ENCODE measurements around the gene OR10A4. TPM values are rescaled to one million over a fixed set of nuclear protein-coding genes. Genes with fewer than 3 reads are reported as not detected.
A peak's percentile ranks its signal among the peaks of the same experiment; 100 is the strongest.

Gene OR10A4
- total RNA-seq, 4 donors from 2014 or later = not detected

DNA sequence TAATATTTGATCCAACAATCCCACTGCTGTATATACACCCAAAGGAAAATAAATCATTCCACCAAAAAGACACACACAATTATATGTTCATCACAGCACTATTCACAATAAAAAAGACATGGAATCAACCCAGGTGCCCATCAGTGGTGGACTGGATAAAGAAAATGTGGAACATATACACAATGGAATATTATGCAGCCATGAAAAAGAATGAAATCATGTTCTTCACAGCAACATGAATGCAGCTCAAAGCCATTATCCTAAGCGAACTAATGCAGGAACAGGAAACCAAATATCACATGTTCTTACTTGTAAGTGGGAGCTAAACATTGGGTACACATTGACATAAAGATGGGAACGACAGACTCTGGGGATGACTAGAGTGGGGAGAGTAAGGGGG lies 43.3 kb downstream of the OR10A4 start:
- ATAC-seq (ENCODE audit: low FRiP score) = no peak

DNA sequence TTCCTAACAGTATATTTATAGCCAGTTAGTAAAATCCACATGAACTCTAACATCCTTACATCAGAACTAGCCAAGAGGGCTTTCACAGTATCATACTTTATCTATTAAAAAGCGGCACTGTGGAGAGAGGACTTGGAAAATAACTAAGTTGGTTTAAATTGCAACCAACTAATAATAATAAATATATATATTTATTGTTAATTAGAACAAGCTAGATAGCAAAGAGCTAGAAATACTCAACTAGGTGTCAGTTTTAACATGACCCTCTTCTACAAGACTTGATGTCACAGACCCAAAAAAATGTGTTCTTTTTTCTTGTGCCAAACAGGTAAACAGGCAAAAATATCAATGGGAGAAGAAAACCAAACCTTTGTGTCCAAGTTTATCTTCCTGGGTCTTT lies 44.3 kb downstream of the OR10A4 start, which contains the start of gene OR2D3:
OR2D3 (plus strand) TSS at position 301 of the 400 bp plus-strand sequence; CDS start at position 301, 0 bp downstream.
- TF ChIP-seq, protein P1, sequence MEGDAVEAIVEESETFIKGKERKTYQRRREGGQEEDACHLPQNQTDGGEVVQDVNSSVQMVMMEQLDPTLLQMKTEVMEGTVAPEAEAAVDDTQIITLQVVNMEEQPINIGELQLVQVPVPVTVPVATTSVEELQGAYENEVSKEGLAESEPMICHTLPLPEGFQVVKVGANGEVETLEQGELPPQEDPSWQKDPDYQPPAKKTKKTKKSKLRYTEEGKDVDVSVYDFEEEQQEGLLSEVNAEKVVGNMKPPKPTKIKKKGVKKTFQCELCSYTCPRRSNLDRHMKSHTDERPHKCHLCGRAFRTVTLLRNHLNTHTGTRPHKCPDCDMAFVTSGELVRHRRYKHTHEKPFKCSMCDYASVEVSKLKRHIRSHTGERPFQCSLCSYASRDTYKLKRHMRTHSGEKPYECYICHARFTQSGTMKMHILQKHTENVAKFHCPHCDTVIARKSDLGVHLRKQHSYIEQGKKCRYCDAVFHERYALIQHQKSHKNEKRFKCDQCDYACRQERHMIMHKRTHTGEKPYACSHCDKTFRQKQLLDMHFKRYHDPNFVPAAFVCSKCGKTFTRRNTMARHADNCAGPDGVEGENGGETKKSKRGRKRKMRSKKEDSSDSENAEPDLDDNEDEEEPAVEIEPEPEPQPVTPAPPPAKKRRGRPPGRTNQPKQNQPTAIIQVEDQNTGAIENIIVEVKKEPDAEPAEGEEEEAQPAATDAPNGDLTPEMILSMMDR (IDR thresholded peaks at IDR 0.05) = no peak
- ATAC-seq (ENCODE audit: low FRiP score) (no peak), DNase-seq (ENCODE audit: low spot score) (no peak)

More for the DNA sequence above, 43.3 kb downstream of the OR10A4 start:
- TF ChIP-seq, protein P1 (IDR thresholded peaks at IDR 0.05) = no peak
- DNase-seq (ENCODE audit: low spot score) = no peak

DNA sequence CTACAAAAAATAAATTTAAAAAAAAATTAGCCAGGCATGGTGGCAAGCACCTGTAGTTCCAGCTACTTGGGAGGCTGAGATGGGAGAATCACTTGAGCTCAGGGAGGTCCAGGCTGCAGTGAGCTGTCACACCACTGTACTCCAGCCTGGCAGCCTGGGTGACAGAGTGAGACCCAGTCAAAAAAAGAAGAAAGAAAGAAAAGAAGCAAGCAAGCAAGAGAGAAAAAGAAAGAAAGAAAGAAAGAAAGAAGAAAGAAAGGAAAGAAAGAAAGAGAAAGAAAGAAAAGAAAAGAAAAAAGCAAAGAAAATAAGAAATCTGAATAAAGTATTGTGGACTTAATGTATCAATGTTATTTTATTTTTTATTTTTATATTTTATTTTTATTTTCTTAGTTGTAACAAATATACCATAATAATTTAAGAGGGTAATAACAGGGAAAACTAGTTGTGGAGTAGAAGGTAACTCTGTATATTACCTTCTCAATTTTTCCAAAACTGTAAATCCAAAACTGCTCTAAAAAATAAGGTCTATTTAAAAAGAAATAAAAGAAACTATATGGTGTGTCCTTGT lies 48.7 kb downstream of the OR10A4 start:
- TF ChIP-seq, protein P1 (IDR thresholded peaks at IDR 0.05) = no peak
- DNase-seq (ENCODE audit: low spot score) (no peak), ATAC-seq (ENCODE audit: low FRiP score) (no peak)

DNA sequence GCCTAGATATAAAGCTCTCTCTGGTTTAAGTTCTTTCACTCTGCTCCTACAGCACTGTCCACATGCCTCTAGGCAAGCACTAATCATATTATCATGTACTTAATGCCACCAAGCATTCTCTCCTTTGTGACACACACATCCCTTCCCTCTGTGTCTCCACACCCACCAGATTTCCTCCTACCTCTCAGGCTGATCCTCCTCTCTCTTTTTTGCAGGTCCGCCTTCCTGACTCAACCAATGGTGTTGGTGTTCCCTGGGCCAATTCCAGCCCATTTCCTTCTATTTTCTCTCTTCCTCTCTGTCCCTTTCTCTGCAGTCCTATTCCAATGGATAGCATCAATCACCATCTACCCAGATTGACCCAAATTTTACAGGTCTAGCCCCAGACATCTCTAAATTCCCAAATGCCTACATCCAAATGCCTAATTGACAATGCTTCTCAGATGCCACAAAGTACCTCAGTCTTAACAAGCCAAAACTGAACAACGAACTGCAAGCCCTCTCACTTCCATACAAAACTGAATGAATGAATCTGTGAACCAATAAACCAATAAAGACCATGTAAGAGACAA lies 49.3 kb downstream of the OR10A4 start:
- no peak for DNase-seq (ENCODE audit: low spot score)
- TF ChIP-seq, protein P1 (IDR thresholded peaks at IDR 0.05) = no peak
- ATAC-seq (ENCODE audit: low FRiP score) = peak; percentile 6

DNA sequence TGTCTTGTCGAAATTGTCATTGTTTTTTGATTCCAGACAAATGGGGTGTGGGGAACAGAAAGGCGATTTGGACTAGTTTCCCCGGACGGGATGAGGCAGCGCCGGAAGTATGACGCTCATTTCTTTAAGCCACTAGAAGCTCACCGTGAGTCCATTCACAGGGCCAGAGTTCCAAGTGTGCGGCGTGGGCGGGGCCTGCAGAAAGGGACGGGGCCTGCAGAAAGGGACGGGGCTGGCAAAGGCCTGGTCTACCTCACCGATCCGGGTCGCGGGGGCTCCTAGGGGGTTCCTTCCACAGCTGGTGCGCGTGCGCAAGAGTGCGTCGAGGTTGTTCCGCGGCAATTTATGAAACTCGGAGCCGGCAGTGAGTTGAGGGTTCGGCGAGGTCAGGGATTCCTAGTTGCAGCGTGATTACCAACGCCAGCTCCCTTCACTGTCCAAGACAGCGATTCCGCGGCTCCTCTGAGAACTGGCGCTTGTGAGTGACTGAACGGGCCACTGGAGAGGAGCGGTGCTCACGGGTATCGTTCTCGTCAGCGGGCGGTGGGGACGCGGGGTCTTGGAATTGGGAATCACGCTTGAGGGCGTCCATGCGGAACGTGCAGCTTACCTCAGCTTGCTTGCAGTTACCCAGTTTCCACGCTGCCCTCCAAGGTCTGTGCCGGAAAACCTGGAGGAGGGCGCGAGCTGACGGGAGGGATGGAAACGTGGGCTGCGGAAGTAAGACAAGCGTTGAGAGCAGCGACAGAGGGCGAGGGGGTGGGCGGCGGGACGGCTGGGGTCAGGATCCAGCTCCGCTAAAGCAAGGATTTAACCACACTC lies 50.0 kb downstream of the OR10A4 start, which contains the start of gene ZNF215:
ZNF215 (plus strand) TSS at position 219 of the 822 bp plus-strand sequence. CDS start 5,847 bp downstream, outside the sequence.
- TF ChIP-seq, protein P1 (IDR thresholded peaks at IDR 0.05) = no peak
- ATAC-seq (ENCODE audit: low FRiP score) = peak; percentile 90
- peak; percentile 61 for DNase-seq (ENCODE audit: low spot score)

DNA sequence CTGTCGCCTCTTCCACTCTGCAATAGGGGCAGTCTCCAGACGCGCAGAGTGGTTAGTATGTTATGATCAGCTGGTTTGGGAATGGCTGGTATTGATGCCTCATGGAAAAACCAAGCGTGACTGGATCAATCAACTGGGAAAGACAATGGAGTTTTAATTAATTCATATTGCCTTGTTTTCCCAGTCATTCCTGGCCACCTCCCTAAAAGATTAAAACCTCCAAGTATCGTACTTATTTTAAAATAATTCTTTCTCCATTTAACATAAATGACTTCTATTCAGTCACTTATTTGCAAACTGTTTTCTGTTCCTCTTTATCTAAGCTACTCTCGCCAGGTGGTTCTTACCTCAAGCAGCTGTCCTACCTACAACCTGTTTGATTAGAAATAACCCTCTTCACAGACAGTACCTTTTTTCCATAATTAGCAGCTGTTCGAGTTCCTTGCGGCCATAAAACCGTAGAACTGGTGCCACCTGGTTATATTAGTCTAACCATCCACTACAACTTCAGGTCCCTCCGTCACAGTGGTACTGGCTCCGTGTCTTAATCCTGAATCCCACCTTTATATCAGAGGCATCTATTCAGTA lies 50.7 kb downstream of the OR10A4 start:
- TF ChIP-seq, protein P1 (IDR thresholded peaks at IDR 0.05) = no peak
- no peak for ATAC-seq (ENCODE audit: low FRiP score)
- DNase-seq (ENCODE audit: low spot score) = no peak

Other genes starting within 250 kb of the OR10A4 start
- gene DCHS1, start 220.8 kb upstream of the OR10A4 start, total RNA-seq = 10 to 100 TPM; 12.6 to 26.3 (median 19.4) TPM
- gene MRPL17, start 193.3 kb upstream of the OR10A4 start, total RNA-seq = 10 to 100 TPM; 20.0 to 31.6 (median 29.0) TPM
- not detected for gene OR2AG2, start 104.6 kb upstream of the OR10A4 start, total RNA-seq
- not detected for gene OR2AG1, start 93.6 kb upstream of the OR10A4 start, total RNA-seq
- gene OR6A2, start 76.9 kb upstream of the OR10A4 start, total RNA-seq = under 1 TPM in 3 of 4 donors, not detected in 1; 0.13 to 0.47 (median 0.24) TPM
- gene OR10A5, start 30.9 kb upstream of the OR10A4 start, total RNA-seq = not detected
- not detected for gene OR10A2, start 13.6 kb upstream of the OR10A4 start, total RNA-seq
- 1 to 10 TPM in 1 of 4 donors, not detected in 3; 1.1 TPM for gene OR2D2, start 15.9 kb downstream of the OR10A4 start, total RNA-seq
- gene OR2D3, start 44.4 kb downstream of the OR10A4 start, total RNA-seq = not detected
- 1 to 10 TPM in 3 of 4 donors, under 1 TPM in 1; 0.36 to 2.9 (median 1.7) TPM for gene ZNF215, start 49.8 kb downstream of the OR10A4 start, total RNA-seq
- gene ZNF214, start 143.7 kb downstream of the OR10A4 start, total RNA-seq = 1 to 10 TPM in 3 of 4 donors, not detected in 1; 1.4 to 2.0 (median 1.9) TPM
- not detected for gene NLRP14, start 143.9 kb downstream of the OR10A4 start, total RNA-seq
- gene RBMXL2, start 212.4 kb downstream of the OR10A4 start, total RNA-seq = not detected